H9 (cell line): ENCODE results near the gene RERE. TPM values are rescaled to one million over a fixed set of nuclear protein-coding genes. Genes with fewer than 3 reads are reported as not detected.

Source experiments
- DNase-seq: peaks from one replicate; pipeline ENCODE4 v3.0.0-alpha.2; 2017
- H2AFZ ChIP-seq: one replicate; pipeline ENCODE4 v1.6.1; 2013; ENCODE audit warnings: mild to moderate bottlenecking, low read length, control low read depth, moderate library complexity
- H2AK5ac ChIP-seq: 2 replicates; pipeline ENCODE4 v1.6.1; 2013; ENCODE audit warnings: low read length, control low read depth, mixed read lengths; ENCODE audit not compliant: insufficient read length
- H2BK120ac ChIP-seq: one replicate; pipeline ENCODE4 v1.6.1; 2013; ENCODE audit warnings: low read depth, mild to moderate bottlenecking, low read length, control low read depth, inconsistent platforms; ENCODE audit not compliant: poor library complexity, severe bottlenecking
- H2BK12ac ChIP-seq: 2 replicates; pipeline ENCODE4 v1.6.1; 2013; ENCODE audit warnings: low read length, control low read depth, mixed read lengths, low read depth; ENCODE audit not compliant: insufficient read length
- H2BK15ac ChIP-seq: 2 replicates; pipeline ENCODE4 v1.6.1; 2013; ENCODE audit warnings: low read depth, low read length, control low read depth
- H2BK20ac ChIP-seq: one replicate; pipeline ENCODE4 v1.6.1; 2013; ENCODE audit warnings: low read depth, mild to moderate bottlenecking, low read length, control low read depth, inconsistent platforms; ENCODE audit not compliant: poor library complexity, severe bottlenecking
- H2BK5ac ChIP-seq: 2 replicates; pipeline ENCODE4 v1.6.1; 2013; ENCODE audit warnings: low read length, control low read depth, mixed read lengths; ENCODE audit not compliant: insufficient read length
- H3K14ac ChIP-seq: 2 replicates; pipeline ENCODE4 v1.6.1; 2013; ENCODE audit warnings: low read length, control low read depth; ENCODE audit not compliant: insufficient read depth
- H3K18ac ChIP-seq: 2 replicates; pipeline ENCODE4 v1.6.1; 2013; ENCODE audit warnings: low read depth, mild to moderate bottlenecking, mixed read lengths, low read length, control low read depth; ENCODE audit not compliant: insufficient read length
- H3K23ac ChIP-seq: 2 replicates; pipeline ENCODE4 v1.6.1; 2013; ENCODE audit warnings: low read length, control low read depth, mixed read lengths, low read depth; ENCODE audit not compliant: insufficient read length
- H3K23me2 ChIP-seq: 2 replicates; pipeline ENCODE4 v1.6.1; 2013; ENCODE audit warnings: low read depth, mild to moderate bottlenecking, mixed read lengths, low read length, control low read depth; ENCODE audit not compliant: insufficient read length, poor library complexity, severe bottlenecking
- H3K27ac ChIP-seq: 2 replicates; pipeline ENCODE4 v1.5.1; 2013; ENCODE audit warnings: low read length, control low read depth, mixed read lengths, low read depth; ENCODE audit not compliant: insufficient read length
- H3K27me3 ChIP-seq: 2 replicates; pipeline ENCODE4 v1.6.1; 2013; ENCODE audit warnings: low read length, control low read depth, inconsistent platforms; ENCODE audit not compliant: insufficient read depth
- H3K4ac ChIP-seq: 2 replicates; pipeline ENCODE4 v1.6.1; 2013; ENCODE audit warnings: low read depth, mild to moderate bottlenecking, control low read depth, inconsistent platforms, low read length, moderate library complexity
- H3K4me1 ChIP-seq: 2 replicates; pipeline ENCODE4 v1.6.1; 2013; ENCODE audit warnings: low read length, control low read depth, inconsistent platforms; ENCODE audit not compliant: insufficient read depth
- H3K4me2 ChIP-seq: 2 replicates; pipeline ENCODE4 v1.6.1; 2013; ENCODE audit warnings: low read length, control low read depth, mixed read lengths; ENCODE audit not compliant: insufficient read length, insufficient read depth
- H3K56ac ChIP-seq: 2 replicates; pipeline ENCODE4 v1.6.1; 2013; ENCODE audit warnings: low read depth, mild to moderate bottlenecking, mixed read lengths, low read length, control low read depth; ENCODE audit not compliant: insufficient read length
- H3K79me1 ChIP-seq: 2 replicates; pipeline ENCODE4 v1.6.1; 2013; ENCODE audit warnings: low read depth, mild to moderate bottlenecking, moderate library complexity, low read length, control low read depth, inconsistent platforms; ENCODE audit not compliant: insufficient read depth, poor library complexity, severe bottlenecking
- H3K79me2 ChIP-seq: 2 replicates; pipeline ENCODE4 v1.6.1; 2013; ENCODE audit warnings: low read length, control low read depth, inconsistent platforms; ENCODE audit not compliant: insufficient read depth
- H3K9ac ChIP-seq: 2 replicates; pipeline ENCODE4 v1.6.1; 2013; ENCODE audit warnings: low read length, control low read depth, mixed read lengths; ENCODE audit not compliant: insufficient read length; ENCODE audit errors: extremely low read depth
- H3K9me3 ChIP-seq: one replicate; pipeline ENCODE4 v1.6.1; 2013; ENCODE audit warnings: low read depth, low read length, inconsistent platforms; ENCODE audit not compliant: control insufficient read depth
- H3T11ph ChIP-seq: one replicate; pipeline ENCODE4 v1.6.1; 2013; ENCODE audit warnings: mild to moderate bottlenecking, low read length, control low read depth, inconsistent platforms
- H4K20me1 ChIP-seq: one replicate; pipeline ENCODE4 v1.6.1; 2013; ENCODE audit not compliant: control insufficient read depth, insufficient read length, insufficient read depth
- H4K5ac ChIP-seq: 2 replicates; pipeline ENCODE4 v1.6.1; 2013; ENCODE audit warnings: low read depth, mild to moderate bottlenecking, mixed read lengths, low read length, control low read depth; ENCODE audit not compliant: insufficient read length
- H4K8ac ChIP-seq: replicated peaks from 2 replicates; pipeline ENCODE4 v1.6.1; 2013; ENCODE audit warnings: low read length, control low read depth, mixed read lengths, low read depth; ENCODE audit not compliant: insufficient read length
- H4K91ac ChIP-seq: 2 replicates; pipeline ENCODE4 v1.6.1; 2013; ENCODE audit warnings: low read depth, mild to moderate bottlenecking, moderate library complexity, mixed read lengths, low read length, control low read depth; ENCODE audit not compliant: insufficient read length
- H3K27ac Mint-ChIP-seq, 3 experiments: 2 replicates in 2 of 3; 3 replicates in 1 of 3; pipeline ENCODE4 v1.8.0; 2020 to 2021; ENCODE audit warnings: mixed read lengths in 3 of 3, mild to moderate bottlenecking in 1 of 3, moderate library complexity in 1 of 3
- H3K27me3 Mint-ChIP-seq: 2 replicates; pipeline ENCODE4 v1.8.0; 2021; ENCODE audit warnings: low read depth, mild to moderate bottlenecking, moderate library complexity, mixed read lengths
- H3K36me3 Mint-ChIP-seq, 3 experiments: 2 replicates in 2 of 3; 3 replicates in 1 of 3; pipeline ENCODE4 v1.8.0; 2020 to 2021; ENCODE audit warnings: low read depth in 3 of 3, mixed read lengths in 3 of 3; ENCODE audit not compliant: insufficient read depth in 1 of 3
- H3K4me1 Mint-ChIP-seq, 2 experiments: 2 replicates each; pipeline ENCODE4 v1.8.0; 2020; ENCODE audit warnings: mixed read lengths in 2 of 2
- H3K4me3 Mint-ChIP-seq, 2 experiments: 2 replicates in 1 of 2; 3 replicates in 1 of 2; pipeline ENCODE4 v1.8.0; 2020 to 2021; ENCODE audit warnings: mild to moderate bottlenecking in 2 of 2, mixed read lengths in 2 of 2, moderate library complexity in 1 of 2
- H3K9me3 Mint-ChIP-seq, 2 experiments: 2 replicates in 1 of 2; 3 replicates in 1 of 2; pipeline ENCODE4 v1.8.0; 2020; ENCODE audit warnings: mild to moderate bottlenecking in 2 of 2, mixed read lengths in 2 of 2, moderate library complexity in 1 of 2
- WGBS: extraction: QIAGEN DNeasy Blood & Tissue Kit; methylation state at CpG from one replicate; pipeline ENCODE4 v1.1.7; 2013; ENCODE audit warnings: missing lambda C conversion rate, low lambda C conversion rate, mixed read lengths; ENCODE audit not compliant: insufficient read length; ENCODE audit errors: extremely low coverage; 5-methylcytosine and 5-hydroxymethylcytosine counted together
- total RNA-seq: library from RNA; stranded (reverse); gene quantifications from 2 replicates; pipeline ENCODE4 v1.2.1, GENCODE V29; 2021
- TF ChIP-seq, protein P1 (sequence below): fragments of 200-600 bp; sonication (generic); conservative IDR thresholded peaks from 3 replicates; pipeline ENCODE4 v1.8.0; 2021; ENCODE audit warnings: antibody characterized with exemption, mild to moderate bottlenecking

Gene RERE
- total RNA-seq, 1 experiment from 2014 or later: 103 TPM

DNA sequence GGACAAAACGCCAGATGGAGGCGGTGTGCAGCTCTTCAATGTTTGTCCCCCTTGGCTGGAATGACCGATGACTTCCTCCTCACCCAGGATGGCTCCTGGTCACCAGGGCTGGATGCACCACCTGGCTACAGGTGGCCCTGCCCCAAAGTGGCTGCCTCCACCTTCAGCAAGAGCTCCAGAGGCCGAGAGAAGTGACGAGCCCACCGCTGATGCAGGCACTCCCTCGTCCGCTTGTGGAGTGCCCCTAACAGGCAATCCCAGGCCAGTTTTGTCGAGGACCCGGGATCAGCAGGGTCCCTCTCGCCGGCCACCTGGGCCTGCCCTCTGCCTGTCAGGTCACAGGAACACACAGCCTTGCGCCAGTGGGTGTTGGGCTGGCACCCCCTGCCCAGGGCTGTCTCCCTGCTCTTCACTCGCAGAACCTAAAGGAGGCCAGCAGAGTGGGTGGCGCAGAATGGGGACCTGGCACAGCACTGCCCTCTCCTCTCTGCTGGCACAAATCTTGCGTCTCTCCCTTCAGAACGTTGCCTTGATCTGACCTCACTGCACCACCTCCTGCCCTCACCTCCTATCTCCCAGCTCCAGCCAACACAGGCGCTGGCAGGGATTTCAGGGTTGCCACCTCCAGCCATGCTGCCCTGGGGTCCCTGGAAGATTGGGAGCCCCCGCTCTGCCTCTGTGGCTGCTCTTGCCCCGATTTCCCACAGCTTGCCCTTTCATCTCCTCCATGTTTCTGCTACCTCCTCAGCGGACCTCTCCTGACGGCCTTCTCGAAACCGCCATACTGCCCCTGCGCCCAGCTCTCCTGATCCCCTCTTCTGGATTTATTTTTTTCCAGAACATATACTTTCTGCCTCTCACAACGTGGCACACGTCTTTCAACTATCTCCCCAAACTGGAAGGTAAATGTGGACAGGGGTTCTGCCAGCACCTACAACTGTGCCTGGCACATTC, 460.9 kb downstream of the RERE start:
- Histone ChIP-seq H2AK5ac (no peak overlapping the region), H4K91ac (no peak overlapping the region), H3T11ph (no peak overlapping the region), H3K56ac (no peak overlapping the region), H2BK120ac (no peak overlapping the region), H3K27me3 (no peaks in the 10 kb centered on the region), H4K20me1 (peaks cover 3% of the 10 kb centered on the region), H2BK12ac (no peak overlapping the region), H3K23ac (no peak overlapping the region), H2AFZ (no peak overlapping the region), H3K23me2 (no peaks in the 10 kb centered on the region), H3K79me1 (no peaks in the 10 kb centered on the region), H3K18ac (no peak overlapping the region), H3K79me2 (no peaks in the 10 kb centered on the region), H3K4me1 (no peaks in the 10 kb centered on the region), H3K4ac (no peak overlapping the region), H4K8ac (no peak overlapping the region), H3K14ac (no peak overlapping the region), H4K5ac (no peak overlapping the region), H3K4me2 (no peak overlapping the region), H2BK15ac (no peak overlapping the region), H3K9ac (no peak overlapping the region), H3K9me3 (no peaks in the 10 kb centered on the region), H3K27ac (no peak overlapping the region), H2BK5ac (no peak overlapping the region), H2BK20ac (no peak overlapping the region)
- H3K27ac Mint-ChIP-seq: peak overlapping the region in 2 of 3 experiments; percentile 34 to 58; a peak in 3 of 7 replicates
- no CpG with 5 or more reads among the region's 27 CpGs for WGBS
- TF ChIP-seq, protein P1, sequence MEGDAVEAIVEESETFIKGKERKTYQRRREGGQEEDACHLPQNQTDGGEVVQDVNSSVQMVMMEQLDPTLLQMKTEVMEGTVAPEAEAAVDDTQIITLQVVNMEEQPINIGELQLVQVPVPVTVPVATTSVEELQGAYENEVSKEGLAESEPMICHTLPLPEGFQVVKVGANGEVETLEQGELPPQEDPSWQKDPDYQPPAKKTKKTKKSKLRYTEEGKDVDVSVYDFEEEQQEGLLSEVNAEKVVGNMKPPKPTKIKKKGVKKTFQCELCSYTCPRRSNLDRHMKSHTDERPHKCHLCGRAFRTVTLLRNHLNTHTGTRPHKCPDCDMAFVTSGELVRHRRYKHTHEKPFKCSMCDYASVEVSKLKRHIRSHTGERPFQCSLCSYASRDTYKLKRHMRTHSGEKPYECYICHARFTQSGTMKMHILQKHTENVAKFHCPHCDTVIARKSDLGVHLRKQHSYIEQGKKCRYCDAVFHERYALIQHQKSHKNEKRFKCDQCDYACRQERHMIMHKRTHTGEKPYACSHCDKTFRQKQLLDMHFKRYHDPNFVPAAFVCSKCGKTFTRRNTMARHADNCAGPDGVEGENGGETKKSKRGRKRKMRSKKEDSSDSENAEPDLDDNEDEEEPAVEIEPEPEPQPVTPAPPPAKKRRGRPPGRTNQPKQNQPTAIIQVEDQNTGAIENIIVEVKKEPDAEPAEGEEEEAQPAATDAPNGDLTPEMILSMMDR: no peak
- no peak for DNase-seq
- no peak overlapping the region; a peak in 1 of 5 replicates for H3K4me3 Mint-ChIP-seq
- H3K27me3 Mint-ChIP-seq: no peaks in the 10 kb centered on the region; the same call in none of the 2 replicates
- H3K36me3 Mint-ChIP-seq: peaks cover 37 to 73% (median 70%) of the 10 kb centered on the region in 3 experiments; a peak in 6 of 7 replicates
- H3K4me1 Mint-ChIP-seq: peaks cover 14 to 18% of the 10 kb centered on the region in 2 experiments
- H3K9me3 Mint-ChIP-seq: no peaks in the 10 kb centered on the region
